ENCODE measurements around the gene MACROD2. TPM values are rescaled to one million over a fixed set of nuclear protein-coding genes. Genes with fewer than 3 reads are reported as not detected.

MACROD2 gene
- total RNA-seq, 1 experiment from 2014 or later: 1.6 TPM

DNA sequence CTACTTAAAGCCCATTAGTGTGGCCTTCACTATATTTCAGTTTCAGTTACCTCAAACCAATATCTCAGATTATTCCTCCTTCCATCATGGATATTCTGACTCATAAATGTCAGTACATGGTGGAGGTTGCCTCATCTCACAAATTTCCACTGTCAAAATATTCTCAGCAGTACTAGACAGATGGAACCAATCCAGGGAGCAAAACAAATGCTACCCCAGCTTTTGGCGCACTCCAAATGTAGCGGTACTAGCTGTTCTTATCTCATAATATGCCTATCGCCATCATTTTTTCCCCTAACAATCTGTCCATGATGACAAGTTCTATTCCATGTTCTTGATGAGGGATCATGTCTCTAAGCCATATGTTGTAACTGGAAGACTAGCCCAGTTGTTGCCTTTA is 1551.8 kb downstream of the MACROD2 start:
- DNase-seq: no peak
- Histone ChIP-seq H3K23me2 (ENCODE audit: insufficient read length, low read depth, low read length, poor library complexity, severe bottlenecking) (no peaks in the 10 kb centered on the region), H3K4me2 (ENCODE audit: insufficient read depth, insufficient read length, low read length) (no peak overlapping the region), H3K79me1 (ENCODE audit: insufficient read depth, low read depth, low read length, poor library complexity, severe bottlenecking) (no peaks in the 10 kb centered on the region), H2AFZ (ENCODE audit: low read length) (no peak overlapping the region), H2BK20ac (ENCODE audit: low read depth, low read length, poor library complexity, severe bottlenecking) (no peak overlapping the region), H3K9ac (ENCODE audit: extremely low read depth, insufficient read length, low read length) (no peak overlapping the region), H3K9me3 (ENCODE audit: control insufficient read depth, low read depth, low read length) (no peaks in the 10 kb centered on the region), H3K4ac (ENCODE audit: low read depth, low read length) (no peak overlapping the region), H4K8ac (replicated peaks; ENCODE audit: insufficient read length, low read depth, low read length) (no peak overlapping the region), H3K27me3 (ENCODE audit: insufficient read depth, low read length) (no peaks in the 10 kb centered on the region), H4K20me1 (ENCODE audit: control insufficient read depth, insufficient read depth, insufficient read length) (no peaks in the 10 kb centered on the region), H3K18ac (ENCODE audit: insufficient read length, low read depth, low read length) (no peak overlapping the region), H2AK5ac (ENCODE audit: insufficient read length, low read length) (no peak overlapping the region), H2BK12ac (ENCODE audit: insufficient read length, low read depth, low read length) (no peak overlapping the region), H3T11ph (ENCODE audit: low read length) (no peak overlapping the region), H3K56ac (ENCODE audit: insufficient read length, low read depth, low read length) (no peak overlapping the region), H3K23ac (ENCODE audit: insufficient read length, low read depth, low read length) (no peak overlapping the region), H2BK120ac (ENCODE audit: low read depth, low read length, poor library complexity, severe bottlenecking) (no peak overlapping the region), H4K5ac (ENCODE audit: insufficient read length, low read depth, low read length) (no peak overlapping the region), H4K91ac (ENCODE audit: insufficient read length, low read depth, low read length) (no peak overlapping the region), H3K79me2 (ENCODE audit: insufficient read depth, low read length) (no peaks in the 10 kb centered on the region), H2BK5ac (ENCODE audit: insufficient read length, low read length) (no peak overlapping the region), H3K4me1 (ENCODE audit: insufficient read depth, low read length) (no peaks in the 10 kb centered on the region), H3K14ac (ENCODE audit: insufficient read depth, low read length) (no peak overlapping the region), H3K27ac (ENCODE audit: insufficient read length, low read depth, low read length) (no peak overlapping the region), H2BK15ac (ENCODE audit: low read depth, low read length) (no peak overlapping the region)
- peaks cover 6% of the 10 kb centered on the region in 2 experiments for H3K9me3 Mint-ChIP-seq
- H3K27me3 Mint-ChIP-seq (ENCODE audit: low read depth): no peaks in the 10 kb centered on the region
- peaks cover 0 to 3% (median 3%) of the 10 kb centered on the region in 3 experiments; a peak in 5 of 7 replicates for H3K36me3 Mint-ChIP-seq (ENCODE audit: insufficient read depth in 1 of 3, low read depth in 3 of 3)
- no peaks in the 10 kb centered on the region for H3K4me1 Mint-ChIP-seq
- WGBS (ENCODE audit: extremely low coverage, insufficient read length, low lambda C conversion rate): no CpG with 5 or more reads among the region's 3 CpGs
- no peak overlapping the region for H3K4me3 Mint-ChIP-seq
- TF ChIP-seq, protein P1, sequence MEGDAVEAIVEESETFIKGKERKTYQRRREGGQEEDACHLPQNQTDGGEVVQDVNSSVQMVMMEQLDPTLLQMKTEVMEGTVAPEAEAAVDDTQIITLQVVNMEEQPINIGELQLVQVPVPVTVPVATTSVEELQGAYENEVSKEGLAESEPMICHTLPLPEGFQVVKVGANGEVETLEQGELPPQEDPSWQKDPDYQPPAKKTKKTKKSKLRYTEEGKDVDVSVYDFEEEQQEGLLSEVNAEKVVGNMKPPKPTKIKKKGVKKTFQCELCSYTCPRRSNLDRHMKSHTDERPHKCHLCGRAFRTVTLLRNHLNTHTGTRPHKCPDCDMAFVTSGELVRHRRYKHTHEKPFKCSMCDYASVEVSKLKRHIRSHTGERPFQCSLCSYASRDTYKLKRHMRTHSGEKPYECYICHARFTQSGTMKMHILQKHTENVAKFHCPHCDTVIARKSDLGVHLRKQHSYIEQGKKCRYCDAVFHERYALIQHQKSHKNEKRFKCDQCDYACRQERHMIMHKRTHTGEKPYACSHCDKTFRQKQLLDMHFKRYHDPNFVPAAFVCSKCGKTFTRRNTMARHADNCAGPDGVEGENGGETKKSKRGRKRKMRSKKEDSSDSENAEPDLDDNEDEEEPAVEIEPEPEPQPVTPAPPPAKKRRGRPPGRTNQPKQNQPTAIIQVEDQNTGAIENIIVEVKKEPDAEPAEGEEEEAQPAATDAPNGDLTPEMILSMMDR (conservative IDR thresholded peaks at IDR 0.05): no peak
- H3K27ac Mint-ChIP-seq: no peak overlapping the region

Data from H9 (cell line).